Measurements from ENCODE around the gene WASF2. TPM values are rescaled to one million over a fixed set of nuclear protein-coding genes. Genes with fewer than 3 reads are reported as not detected.

The WASF2 gene
- polyA plus RNA-seq, 1 donor from 2014 or later, result 2.5 TPM

DNA sequence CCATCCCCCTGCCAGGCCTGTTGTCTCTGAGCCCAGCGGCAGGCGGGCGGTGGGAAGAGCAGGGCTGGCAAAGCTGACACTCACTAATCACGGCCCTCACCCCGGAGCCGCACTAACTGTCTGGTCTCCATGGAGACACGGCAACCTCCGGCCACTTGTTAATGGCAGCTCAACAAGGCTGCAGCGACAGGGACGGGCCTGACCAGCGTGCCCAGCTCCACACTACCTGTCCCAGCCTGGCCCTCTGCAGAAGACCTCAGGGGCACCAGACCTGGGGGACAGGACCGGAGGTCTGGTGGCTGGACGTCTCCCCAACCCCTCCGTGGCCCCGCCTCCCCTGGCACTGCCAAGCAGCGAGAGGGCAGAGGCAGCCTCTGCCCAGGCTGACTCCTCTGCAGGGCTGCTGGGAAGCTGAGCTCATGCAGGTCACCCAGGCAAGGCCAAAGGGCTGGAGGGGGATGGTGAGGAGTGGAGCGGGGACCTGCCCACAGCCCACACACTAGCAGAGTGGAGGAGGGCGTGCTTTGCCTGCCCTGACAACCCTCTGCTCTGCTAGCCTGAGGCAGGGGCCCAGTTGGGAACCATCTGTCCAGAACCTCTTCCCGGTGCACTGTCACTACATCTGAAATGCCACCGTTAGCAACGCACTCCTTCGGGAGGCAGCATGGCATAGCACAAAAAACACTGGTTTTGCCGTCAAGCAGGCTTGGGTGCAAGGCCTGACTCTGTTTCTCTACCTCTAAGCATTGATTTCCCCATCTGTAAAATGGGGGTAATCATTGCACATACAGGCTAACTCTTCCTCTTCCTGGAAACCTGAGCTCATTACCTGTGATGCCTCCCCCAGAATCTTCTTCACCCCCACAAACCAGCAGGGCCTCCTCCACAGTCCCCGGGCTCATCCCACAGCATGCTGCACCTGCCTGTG is 29.6 kb upstream of the WASF2 start:
- no peaks in the 10 kb centered on the region for H3K36me3 ChIP-seq (ENCODE audit: insufficient read depth, low read length)
- peak overlapping the region; percentile 83 for H3K27ac ChIP-seq (ENCODE audit: low read length)
- no peaks in the 10 kb centered on the region for H3K9me2 ChIP-seq (ENCODE audit: insufficient read depth, low read length)
- peak overlapping the region; percentile 38 for H3K4me3 ChIP-seq (ENCODE audit: low read length)
- TF ChIP-seq CTCF (IDR thresholded peaks at IDR 0.05; ENCODE audit: poor library complexity, severe bottlenecking) (no peak), POLR2AphosphoS5 (IDR thresholded peaks at IDR 0.05) (peak; percentile 51), REST (IDR thresholded peaks at IDR 0.05; ENCODE audit: borderline replicate concordance) (no peak), EP300 (conservative IDR thresholded peaks at IDR 0.05; ENCODE audit: poor library complexity, severe bottlenecking) (peak; percentile 36), TAF1 (IDR thresholded peaks at IDR 0.05; ENCODE audit: low read depth) (no peak), RAD21 (conservative IDR thresholded peaks at IDR 0.05) (peak; percentile 40), EZH2 (IDR thresholded peaks at IDR 0.05; ENCODE audit: borderline replicate concordance, insufficient read depth, low read length, poor library complexity, severe bottlenecking) (no peak), SMC3 (conservative IDR thresholded peaks at IDR 0.05; ENCODE audit: poor library complexity) (peak; percentile 13), MXI1 (conservative IDR thresholded peaks at IDR 0.05; ENCODE audit: poor library complexity, severe bottlenecking) (no peak)
- H3K27me3 ChIP-seq (ENCODE audit: insufficient read depth, low read depth, low read length), result no peaks in the 10 kb centered on the region
- no peaks in the 10 kb centered on the region for H3F3A ChIP-seq (ENCODE audit: insufficient read depth, low read length, poor library complexity, severe bottlenecking)
- no peaks in the 10 kb centered on the region for H4K20me1 ChIP-seq (ENCODE audit: insufficient read depth)
- no peaks in the 10 kb centered on the region for H3K79me2 ChIP-seq (replicated peaks; ENCODE audit: insufficient read depth, low read length)
- H3K9me3 ChIP-seq (ENCODE audit: low read length), result no peaks in the 10 kb centered on the region
- H3K9ac ChIP-seq (ENCODE audit: low read length), result peak overlapping the region; percentile 58
- H2AFZ ChIP-seq (ENCODE audit: low read depth, low read length), result no peak overlapping the region
- no peak overlapping the region for H3K4me2 ChIP-seq (ENCODE audit: low read length)

GRCh38 chr1:27518808-27519207 is 28.8 kb upstream of the WASF2 start:
- Histone ChIP-seq H3K9ac (ENCODE audit: low read length) (peak overlapping the region; percentile 58), H3K27ac (ENCODE audit: low read length) (peak overlapping the region; percentile 83), H2AFZ (ENCODE audit: low read depth, low read length) (no peak overlapping the region), H3K4me3 (ENCODE audit: low read length) (peak overlapping the region; percentile 38), H3K36me3 (ENCODE audit: insufficient read depth, low read length) (no peaks in the 10 kb centered on the region), H3K27me3 (ENCODE audit: insufficient read depth, low read depth, low read length) (no peaks in the 10 kb centered on the region), H3K9me3 (ENCODE audit: low read length) (no peaks in the 10 kb centered on the region), H3K4me2 (ENCODE audit: low read length) (no peak overlapping the region), H4K20me1 (ENCODE audit: insufficient read depth) (no peaks in the 10 kb centered on the region), H3F3A (ENCODE audit: insufficient read depth, low read length, poor library complexity, severe bottlenecking) (no peaks in the 10 kb centered on the region), H3K9me2 (ENCODE audit: insufficient read depth, low read length) (no peaks in the 10 kb centered on the region), H3K79me2 (replicated peaks; ENCODE audit: insufficient read depth, low read length) (no peaks in the 10 kb centered on the region)
- no peak for TF ChIP-seq RAD21 (conservative IDR thresholded peaks at IDR 0.05)
- no peak for TF ChIP-seq POLR2AphosphoS5 (IDR thresholded peaks at IDR 0.05)
- no peak for TF ChIP-seq EZH2 (IDR thresholded peaks at IDR 0.05; ENCODE audit: borderline replicate concordance, insufficient read depth, low read length, poor library complexity, severe bottlenecking)
- TF ChIP-seq EP300 (conservative IDR thresholded peaks at IDR 0.05; ENCODE audit: poor library complexity, severe bottlenecking), result no peak
- TF ChIP-seq REST (IDR thresholded peaks at IDR 0.05; ENCODE audit: borderline replicate concordance), result no peak
- TF ChIP-seq SMC3 (conservative IDR thresholded peaks at IDR 0.05; ENCODE audit: poor library complexity), result no peak
- no peak for TF ChIP-seq TAF1 (IDR thresholded peaks at IDR 0.05; ENCODE audit: low read depth)
- no peak for TF ChIP-seq CTCF (IDR thresholded peaks at IDR 0.05; ENCODE audit: poor library complexity, severe bottlenecking)
- TF ChIP-seq MXI1 (conservative IDR thresholded peaks at IDR 0.05; ENCODE audit: poor library complexity, severe bottlenecking), result no peak
